ENCODE measurements around the gene PDPN.
"Not testable (repeated sequence)": the region's sequence is repeated elsewhere in the genome, so short reads cannot be mapped to it uniquely, and the experiment has no call there.

DNA sequence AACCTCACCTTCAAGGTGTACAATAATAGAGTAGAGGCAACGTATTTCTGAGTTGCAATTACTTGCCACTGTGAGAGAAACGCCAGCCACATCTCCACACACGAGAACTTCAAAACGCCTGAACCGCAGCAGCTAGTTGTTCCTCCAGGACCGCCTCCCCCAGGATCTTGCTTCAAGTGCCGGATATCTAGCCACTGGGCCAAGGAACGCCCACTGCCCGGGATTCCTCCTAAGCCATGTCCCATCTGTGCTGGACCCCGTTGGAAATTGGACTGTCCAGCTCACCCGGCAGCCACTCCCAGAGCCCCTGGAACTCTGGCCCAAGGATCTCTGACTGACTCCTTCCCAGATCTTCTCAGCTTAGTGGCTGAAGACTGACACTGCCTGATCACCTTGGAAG, 20.7 kb upstream of the PDPN start:
- not testable (repeated sequence) for TF ChIP-seq ZNF782 (CRISPR knock-in tag; IDR thresholded peaks at IDR 0.05; ENCODE audit: borderline replicate concordance); ZNF121 (CRISPR knock-in tag; IDR thresholded peaks at IDR 0.05); FOSL1 (CRISPR knock-in tag; IDR thresholded peaks at IDR 0.05; ENCODE audit: borderline replicate concordance); CEBPG (CRISPR knock-in tag; IDR thresholded peaks at IDR 0.05); ZNF775 (CRISPR knock-in tag; IDR thresholded peaks at IDR 0.05; ENCODE audit: borderline replicate concordance); FOXO1 (CRISPR knock-in tag; IDR thresholded peaks at IDR 0.05); ZSCAN30 (CRISPR knock-in tag; IDR thresholded peaks at IDR 0.05)
- TF ChIP-seq, protein P1, sequence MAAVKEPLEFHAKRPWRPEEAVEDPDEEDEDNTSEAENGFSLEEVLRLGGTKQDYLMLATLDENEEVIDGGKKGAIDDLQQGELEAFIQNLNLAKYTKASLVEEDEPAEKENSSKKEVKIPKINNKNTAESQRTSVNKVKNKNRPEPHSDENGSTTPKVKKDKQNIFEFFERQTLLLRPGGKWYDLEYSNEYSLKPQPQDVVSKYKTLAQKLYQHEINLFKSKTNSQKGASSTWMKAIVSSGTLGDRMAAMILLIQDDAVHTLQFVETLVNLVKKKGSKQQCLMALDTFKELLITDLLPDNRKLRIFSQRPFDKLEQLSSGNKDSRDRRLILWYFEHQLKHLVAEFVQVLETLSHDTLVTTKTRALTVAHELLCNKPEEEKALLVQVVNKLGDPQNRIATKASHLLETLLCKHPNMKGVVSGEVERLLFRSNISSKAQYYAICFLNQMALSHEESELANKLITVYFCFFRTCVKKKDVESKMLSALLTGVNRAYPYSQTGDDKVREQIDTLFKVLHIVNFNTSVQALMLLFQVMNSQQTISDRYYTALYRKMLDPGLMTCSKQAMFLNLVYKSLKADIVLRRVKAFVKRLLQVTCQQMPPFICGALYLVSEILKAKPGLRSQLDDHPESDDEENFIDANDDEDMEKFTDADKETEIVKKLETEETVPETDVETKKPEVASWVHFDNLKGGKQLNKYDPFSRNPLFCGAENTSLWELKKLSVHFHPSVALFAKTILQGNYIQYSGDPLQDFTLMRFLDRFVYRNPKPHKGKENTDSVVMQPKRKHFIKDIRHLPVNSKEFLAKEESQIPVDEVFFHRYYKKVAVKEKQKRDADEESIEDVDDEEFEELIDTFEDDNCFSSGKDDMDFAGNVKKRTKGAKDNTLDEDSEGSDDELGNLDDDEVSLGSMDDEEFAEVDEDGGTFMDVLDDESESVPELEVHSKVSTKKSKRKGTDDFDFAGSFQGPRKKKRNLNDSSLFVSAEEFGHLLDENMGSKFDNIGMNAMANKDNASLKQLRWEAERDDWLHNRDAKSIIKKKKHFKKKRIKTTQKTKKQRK (IDR thresholded peaks at IDR 0.05; ENCODE audit: low read length) = not testable (repeated sequence)
- TF ChIP-seq, protein P2, sequence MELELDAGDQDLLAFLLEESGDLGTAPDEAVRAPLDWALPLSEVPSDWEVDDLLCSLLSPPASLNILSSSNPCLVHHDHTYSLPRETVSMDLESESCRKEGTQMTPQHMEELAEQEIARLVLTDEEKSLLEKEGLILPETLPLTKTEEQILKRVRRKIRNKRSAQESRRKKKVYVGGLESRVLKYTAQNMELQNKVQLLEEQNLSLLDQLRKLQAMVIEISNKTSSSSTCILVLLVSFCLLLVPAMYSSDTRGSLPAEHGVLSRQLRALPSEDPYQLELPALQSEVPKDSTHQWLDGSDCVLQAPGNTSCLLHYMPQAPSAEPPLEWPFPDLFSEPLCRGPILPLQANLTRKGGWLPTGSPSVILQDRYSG (CRISPR knock-in tag; IDR thresholded peaks at IDR 0.05) = not testable (repeated sequence)
- TF ChIP-seq, protein P3, sequence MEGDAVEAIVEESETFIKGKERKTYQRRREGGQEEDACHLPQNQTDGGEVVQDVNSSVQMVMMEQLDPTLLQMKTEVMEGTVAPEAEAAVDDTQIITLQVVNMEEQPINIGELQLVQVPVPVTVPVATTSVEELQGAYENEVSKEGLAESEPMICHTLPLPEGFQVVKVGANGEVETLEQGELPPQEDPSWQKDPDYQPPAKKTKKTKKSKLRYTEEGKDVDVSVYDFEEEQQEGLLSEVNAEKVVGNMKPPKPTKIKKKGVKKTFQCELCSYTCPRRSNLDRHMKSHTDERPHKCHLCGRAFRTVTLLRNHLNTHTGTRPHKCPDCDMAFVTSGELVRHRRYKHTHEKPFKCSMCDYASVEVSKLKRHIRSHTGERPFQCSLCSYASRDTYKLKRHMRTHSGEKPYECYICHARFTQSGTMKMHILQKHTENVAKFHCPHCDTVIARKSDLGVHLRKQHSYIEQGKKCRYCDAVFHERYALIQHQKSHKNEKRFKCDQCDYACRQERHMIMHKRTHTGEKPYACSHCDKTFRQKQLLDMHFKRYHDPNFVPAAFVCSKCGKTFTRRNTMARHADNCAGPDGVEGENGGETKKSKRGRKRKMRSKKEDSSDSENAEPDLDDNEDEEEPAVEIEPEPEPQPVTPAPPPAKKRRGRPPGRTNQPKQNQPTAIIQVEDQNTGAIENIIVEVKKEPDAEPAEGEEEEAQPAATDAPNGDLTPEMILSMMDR (CRISPR knock-in tag; IDR thresholded peaks at IDR 0.05) = not testable (repeated sequence)
- TF ChIP-seq, protein P4, sequence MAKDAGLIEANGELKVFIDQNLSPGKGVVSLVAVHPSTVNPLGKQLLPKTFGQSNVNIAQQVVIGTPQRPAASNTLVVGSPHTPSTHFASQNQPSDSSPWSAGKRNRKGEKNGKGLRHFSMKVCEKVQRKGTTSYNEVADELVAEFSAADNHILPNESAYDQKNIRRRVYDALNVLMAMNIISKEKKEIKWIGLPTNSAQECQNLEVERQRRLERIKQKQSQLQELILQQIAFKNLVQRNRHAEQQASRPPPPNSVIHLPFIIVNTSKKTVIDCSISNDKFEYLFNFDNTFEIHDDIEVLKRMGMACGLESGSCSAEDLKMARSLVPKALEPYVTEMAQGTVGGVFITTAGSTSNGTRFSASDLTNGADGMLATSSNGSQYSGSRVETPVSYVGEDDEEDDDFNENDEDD (CRISPR knock-in tag; IDR thresholded peaks at IDR 0.05; ENCODE audit: borderline replicate concordance) = not testable (repeated sequence)
- TF ChIP-seq, protein P5, sequence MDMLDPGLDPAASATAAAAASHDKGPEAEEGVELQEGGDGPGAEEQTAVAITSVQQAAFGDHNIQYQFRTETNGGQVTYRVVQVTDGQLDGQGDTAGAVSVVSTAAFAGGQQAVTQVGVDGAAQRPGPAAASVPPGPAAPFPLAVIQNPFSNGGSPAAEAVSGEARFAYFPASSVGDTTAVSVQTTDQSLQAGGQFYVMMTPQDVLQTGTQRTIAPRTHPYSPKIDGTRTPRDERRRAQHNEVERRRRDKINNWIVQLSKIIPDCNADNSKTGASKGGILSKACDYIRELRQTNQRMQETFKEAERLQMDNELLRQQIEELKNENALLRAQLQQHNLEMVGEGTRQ (IDR thresholded peaks at IDR 0.05; ENCODE audit: low read depth, low read length) = not testable (repeated sequence)
- TF ChIP-seq, protein P5 (CRISPR knock-in tag; IDR thresholded peaks at IDR 0.05; ENCODE audit: borderline replicate concordance) = not testable (repeated sequence)
